HT-29 (cell line): Measurements from ENCODE around the gene HOXA4. TPM values are rescaled to one million over a fixed set of nuclear protein-coding genes. Genes with fewer than 3 reads are reported as not detected.

Experiments used
- DNase-seq: peaks from one replicate; pipeline ENCODE4 v3.0.0-alpha.2; 2015; ENCODE audit warnings: low spot score
- small RNA-seq: library from RNA; depleted of rRNA; stranded (forward); fragments of <200 nt; gene quantifications from one replicate; pipeline ENCODE3, GENCODE V24; 2014
- total RNA-seq: library from RNA; depleted of rRNA; stranded (reverse); fragments of >200 nt; shearing (Covaris generic); gene quantifications from 2 replicates; pipeline ENCODE4 v1.2.3, GENCODE V29; 2014; rRNA removed

HOXA4 gene
- total RNA-seq, 1 experiment from 2014 or later, result 3.7 TPM

- DNase-seq, result peak; percentile 14
These were observed 35.3 kb downstream of the HOXA4 start for GRCh38 chr7:27095050-27095896.

GRCh38 chr7:27094304-27095049, 36.1 kb downstream of the HOXA4 start:
- peak; percentile 1 for DNase-seq

GRCh38 chr7:27093184-27093895, 37.2 kb downstream of the HOXA4 start:
- DNase-seq, result peak; percentile 1

GRCh38 chr7:27092819-27093110, 37.8 kb downstream of the HOXA4 start:
- no peak for DNase-seq

GRCh38 chr7:27091941-27092818, 38.4 kb downstream of the HOXA4 start:
- DNase-seq, result peak; percentile 65

- DNase-seq, result peak; percentile 58
These were observed 39.5 kb downstream of the HOXA4 start for GRCh38 chr7:27091105-27091504.

- DNase-seq, result no peak
These were observed 42.3 kb downstream of the HOXA4 start for GRCh38 chr7:27088002-27088922.

- no peak for DNase-seq
These were observed 46.9 kb downstream of the HOXA4 start for GRCh38 chr7:27083646-27084045.

- DNase-seq, result no peak
These were observed 48.4 kb downstream of the HOXA4 start for GRCh38 chr7:27082171-27082570.

GRCh38 chr7:27080844-27081436, 49.6 kb downstream of the HOXA4 start:
- no peak for DNase-seq

GRCh38 chr7:27079234-27079975, 51.2 kb downstream of the HOXA4 start:
- no peak for DNase-seq

GRCh38 chr7:27078616-27079233, 51.8 kb downstream of the HOXA4 start:
- DNase-seq, result no peak

Small RNAs within 50 kb of the gene (small RNA-seq; reads per million reads assigned to genes)
- gene AC004080.5, result not detected
- gene RF01977, result not detected

Other genes starting within 250 kb of the HOXA4 start
- gene HOXA1, start 34.8 kb downstream of the HOXA4 start, total RNA-seq, result 2.0 and 3.9 TPM in 2 replicates
- 6.6 and 7.3 TPM in 2 replicates for gene HOXA2, start 28.1 kb downstream of the HOXA4 start, total RNA-seq
- 22.1 and 29.3 TPM in 2 replicates for gene HOXA5, start 12.9 kb upstream of the HOXA4 start, total RNA-seq
- 25.5 and 28.1 TPM in 2 replicates for gene HOXA6, start 17.0 kb upstream of the HOXA4 start, total RNA-seq
- 27.8 and 29.0 TPM in 2 replicates for gene HOXA3, start 21.8 kb upstream of the HOXA4 start, total RNA-seq
- 5.6 and 10.7 TPM in 2 replicates for gene HOXA7, start 25.9 kb upstream of the HOXA4 start, total RNA-seq
- gene HOXA9, start 34.8 kb upstream of the HOXA4 start, total RNA-seq, result 96.1 and 99.2 TPM in 2 replicates
- 78.9 and 86.4 TPM in 2 replicates for gene HOXA10, start 43.6 kb upstream of the HOXA4 start, total RNA-seq
- 67.7 and 74.3 TPM in 2 replicates for gene HOXA11, start 54.5 kb upstream of the HOXA4 start, total RNA-seq
- 19.8 and 22.2 TPM in 2 replicates for gene HOXA13, start 69.3 kb upstream of the HOXA4 start, total RNA-seq
- gene EVX1, start 112.0 kb upstream of the HOXA4 start, total RNA-seq, result 0.31 TPM in 1 of 2 replicates, not detected in the other